Prostate gland (tissue), 2 donors: ENCODE data around the gene FTH1. TPM values are rescaled to one million over a fixed set of nuclear protein-coding genes. Genes with fewer than 3 reads are reported as not detected.

Source experiments
- DNase-seq: peaks from one replicate; pipeline ENCODE4 v3.0.0-alpha.2; 2019; ENCODE audit warnings: low spot score
- H3K27ac ChIP-seq, 2 donors: fragments of 200-600 bp; sonication (generic); 2 replicates each; pipeline ENCODE4 v1.5.1; 2017 to 2019
- H3K27me3 ChIP-seq: fragments of 200-600 bp; sonication (generic); replicated peaks from 2 replicates; pipeline ENCODE4 v1.5.1; 2019; ENCODE audit not compliant: insufficient read depth
- H3K36me3 ChIP-seq, 2 donors: fragments of 200-600 bp; sonication (generic); 1 replicate in 1 of 2; 2 replicates in 1 of 2; pipeline versions ENCODE4 v1.5.1 to v1.8.1; 2017 to 2019
- H3K4me1 ChIP-seq: fragments of 200-600 bp; sonication (generic); replicated peaks from 2 replicates; pipeline ENCODE4 v1.5.1; 2019
- H3K4me3 ChIP-seq, 2 donors: fragments of 200-600 bp; sonication (generic); 2 replicates each; pipeline ENCODE4 v1.5.1; 2017 to 2019
- H3K9me3 ChIP-seq: fragments of 200-600 bp; sonication (generic); 2 replicates; pipeline ENCODE4 v1.5.1; 2017
- POLR2A ChIP-seq: fragments of 450-650 bp; IDR thresholded peaks from one replicate; pipeline ENCODE4 v1.6.1; 2016; ENCODE audit warnings: antibody characterized with exemption, mild to moderate bottlenecking
- POLR2AphosphoS5 ChIP-seq: sonication (generic); formaldehyde crosslinking; IDR thresholded peaks from one replicate; pipeline ENCODE4 v1.6.1; 2017; ENCODE audit warnings: antibody characterized with exemption
- WGBS: methylation state at CpG from one replicate; pipeline ENCODE4 v1.1.5; 2018; 5-methylcytosine and 5-hydroxymethylcytosine counted together
- intact Hi-C: fragments of 100-400 bp; cut with DNase I; formaldehyde crosslinking; loops from one replicate; pipeline ENCODE4 v1.14.2; 2022
- total RNA-seq, 2 donors: library from RNA; depleted of rRNA; stranded (reverse); fragments of >200 nt; gene quantifications; one replicate each; pipeline ENCODE4 v1.1.0, GENCODE V29; 2016
- TF ChIP-seq, protein P1 (sequence below), 4 experiments: fragments of 200-600 bp in 2 of 4; fragments of 450-650 bp in 2 of 4; sonication (generic) in 2 of 4; IDR thresholded peaks; 1 replicate in 3 of 4; 2 replicates in 1 of 4; pipeline ENCODE4 v1.5.1; 2016 to 2019; ENCODE audit warnings: antibody characterized with exemption in 4 of 4, mild to moderate bottlenecking in 2 of 4, moderate library complexity in 2 of 4

FTH1 gene
- total RNA-seq, 2 donors from 2014 or later, result 1,344 to 1,560 TPM

DNA sequence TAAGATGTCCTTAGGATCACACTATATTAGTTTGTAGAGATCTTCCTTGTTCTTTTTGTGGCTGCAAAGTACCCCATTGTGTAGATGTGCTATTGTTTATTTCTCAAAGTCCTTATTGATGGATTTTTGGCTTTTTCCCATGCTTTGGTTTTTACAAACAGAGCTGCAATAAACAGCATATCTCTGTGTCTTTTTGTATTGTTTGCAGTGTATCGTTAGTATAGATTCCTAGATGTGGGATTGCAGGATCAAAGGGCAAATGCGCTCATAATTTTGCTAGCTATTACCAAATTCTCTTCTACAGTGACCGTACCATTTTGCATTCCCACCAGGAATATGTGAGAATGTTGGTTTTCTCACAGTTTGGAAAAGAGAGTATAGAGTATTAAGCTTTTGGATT is 27.5 kb upstream of the FTH1 start:
- no peaks in the 10 kb centered on the region for H3K36me3 ChIP-seq
- intact Hi-C loops, result no loop called here
- DNase-seq, result no peak
- H3K4me3 ChIP-seq, result no peak overlapping the region
- no peaks in the 10 kb centered on the region for H3K27me3 ChIP-seq
- H3K4me1 ChIP-seq, result no peaks in the 10 kb centered on the region
- no peak overlapping the region for H3K27ac ChIP-seq
- H3K9me3 ChIP-seq, result no peaks in the 10 kb centered on the region
- TF ChIP-seq POLR2A (no peak), POLR2AphosphoS5 (no peak)
- TF ChIP-seq, protein P1, sequence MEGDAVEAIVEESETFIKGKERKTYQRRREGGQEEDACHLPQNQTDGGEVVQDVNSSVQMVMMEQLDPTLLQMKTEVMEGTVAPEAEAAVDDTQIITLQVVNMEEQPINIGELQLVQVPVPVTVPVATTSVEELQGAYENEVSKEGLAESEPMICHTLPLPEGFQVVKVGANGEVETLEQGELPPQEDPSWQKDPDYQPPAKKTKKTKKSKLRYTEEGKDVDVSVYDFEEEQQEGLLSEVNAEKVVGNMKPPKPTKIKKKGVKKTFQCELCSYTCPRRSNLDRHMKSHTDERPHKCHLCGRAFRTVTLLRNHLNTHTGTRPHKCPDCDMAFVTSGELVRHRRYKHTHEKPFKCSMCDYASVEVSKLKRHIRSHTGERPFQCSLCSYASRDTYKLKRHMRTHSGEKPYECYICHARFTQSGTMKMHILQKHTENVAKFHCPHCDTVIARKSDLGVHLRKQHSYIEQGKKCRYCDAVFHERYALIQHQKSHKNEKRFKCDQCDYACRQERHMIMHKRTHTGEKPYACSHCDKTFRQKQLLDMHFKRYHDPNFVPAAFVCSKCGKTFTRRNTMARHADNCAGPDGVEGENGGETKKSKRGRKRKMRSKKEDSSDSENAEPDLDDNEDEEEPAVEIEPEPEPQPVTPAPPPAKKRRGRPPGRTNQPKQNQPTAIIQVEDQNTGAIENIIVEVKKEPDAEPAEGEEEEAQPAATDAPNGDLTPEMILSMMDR (IDR thresholded peaks at IDR 0.05), result no peak
- WGBS, result 70% methylated on average over 3 of the region's 3 CpGs

DNA sequence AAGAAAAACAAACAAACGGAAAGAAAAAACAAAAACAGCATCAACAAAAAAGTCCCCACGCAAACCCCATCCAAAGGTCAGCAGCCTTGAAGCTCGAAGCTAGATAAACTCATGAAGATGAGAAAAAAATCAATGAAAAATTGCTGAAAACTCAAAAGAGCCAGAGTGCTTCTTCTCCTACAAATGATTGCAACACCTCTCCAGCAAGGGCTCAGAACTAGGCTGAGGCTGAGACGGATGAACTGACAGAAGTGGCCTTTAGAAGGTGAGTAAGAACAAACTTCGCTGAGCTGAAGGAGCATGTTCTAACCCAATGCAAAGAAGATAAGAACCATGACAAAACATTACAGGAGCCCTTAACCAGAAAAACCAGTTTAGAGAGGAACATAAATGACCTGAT is 18.4 kb upstream of the FTH1 start:
- intact Hi-C loops, result no loop called here
- H3K27me3 ChIP-seq, result no peaks in the 10 kb centered on the region
- peak overlapping the region; percentile 19 to 28 for H3K27ac ChIP-seq
- DNase-seq, result no peak
- peak; percentile 68 for TF ChIP-seq POLR2AphosphoS5
- no peak for TF ChIP-seq POLR2A
- TF ChIP-seq, protein P1 (IDR thresholded peaks at IDR 0.05), result no peak
- no peaks in the 10 kb centered on the region for H3K36me3 ChIP-seq
- WGBS, result 70% methylated on average over 5 of the region's 5 CpGs
- H3K4me1 ChIP-seq, result no peaks in the 10 kb centered on the region
- H3K4me3 ChIP-seq, result no peak overlapping the region
- H3K9me3 ChIP-seq, result no peaks in the 10 kb centered on the region

DNA sequence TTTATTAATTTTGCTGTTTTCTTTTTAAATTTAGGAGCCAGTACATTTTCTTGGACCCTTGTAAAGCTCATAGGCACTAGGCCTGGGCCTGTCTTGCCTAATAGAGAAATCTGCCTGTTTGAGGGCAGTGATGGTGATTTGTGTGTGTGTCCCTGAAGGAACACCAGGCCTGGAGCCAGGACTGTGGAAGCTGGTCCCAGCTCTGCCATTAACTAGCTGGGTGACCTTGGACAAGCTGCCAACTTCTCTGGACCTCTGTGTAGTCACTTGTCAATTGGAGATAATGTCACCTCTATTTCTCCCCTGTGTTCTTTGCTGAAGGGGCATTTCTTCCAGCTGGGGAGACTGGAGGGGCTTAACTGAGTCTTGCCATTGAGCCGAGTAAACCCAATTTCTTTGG is 16.0 kb upstream of the FTH1 start:
- H3K27ac ChIP-seq, result no peak overlapping the region

DNA sequence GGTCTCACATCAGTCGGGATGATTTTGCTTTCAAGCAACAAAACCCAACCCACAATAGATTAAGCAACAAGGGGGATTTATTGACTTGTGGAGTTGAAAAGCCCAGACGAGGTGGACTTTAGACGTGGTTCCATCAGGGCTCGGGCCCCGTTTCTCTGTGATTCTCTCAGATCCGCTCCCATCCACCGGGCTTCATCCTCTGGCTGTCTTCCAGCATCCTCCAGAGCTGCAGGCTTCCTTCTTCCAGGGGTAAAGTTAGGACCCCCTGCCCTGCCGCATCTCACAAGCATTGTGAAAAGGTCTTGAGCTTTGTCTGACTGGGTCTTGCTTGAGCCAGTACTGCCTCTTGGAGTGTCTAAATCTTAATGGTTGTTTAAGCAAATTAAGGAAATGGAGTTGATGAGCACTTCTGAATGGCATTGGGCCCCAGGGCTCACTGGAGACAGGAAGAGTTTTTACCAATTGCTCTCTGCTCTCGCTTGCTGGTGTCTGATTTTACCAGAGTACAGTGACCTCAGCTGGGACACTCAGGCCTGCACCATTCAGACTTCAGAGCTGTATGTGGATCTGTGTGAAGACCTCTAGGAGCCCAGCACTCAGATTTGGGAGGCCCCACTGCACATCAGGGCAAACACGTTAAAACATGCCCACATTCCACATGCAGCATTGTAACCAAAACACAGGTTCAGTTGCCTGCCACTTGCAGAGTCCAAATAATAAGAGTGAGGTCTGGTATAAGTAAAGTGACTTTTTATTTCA is 13.5 kb upstream of the FTH1 start:
- Histone ChIP-seq H3K4me1 (peaks cover 2% of the 10 kb centered on the region), H3K27me3 (no peaks in the 10 kb centered on the region), H3K27ac (no peak overlapping the region), H3K9me3 (no peaks in the 10 kb centered on the region), H3K36me3 (no peaks in the 10 kb centered on the region), H3K4me3 (no peak overlapping the region)
- no peak for DNase-seq
- TF ChIP-seq, protein P1 (IDR thresholded peaks at IDR 0.05), result no peak
- TF ChIP-seq POLR2A (no peak), POLR2AphosphoS5 (no peak)
- 77% methylated on average over 10 of the region's 10 CpGs for WGBS
- intact Hi-C loops, result no loop called here

More for the DNA sequence above, 16.0 kb upstream of the FTH1 start:
- H3K4me3 ChIP-seq, result no peak overlapping the region
- TF ChIP-seq, protein P1 (IDR thresholded peaks at IDR 0.05), result no peak
- TF ChIP-seq POLR2A, result no peak
- no peak for TF ChIP-seq POLR2AphosphoS5
- intact Hi-C loops, result no loop called here
- 93% methylated on average over 1 of the region's 1 CpG for WGBS
- H3K27me3 ChIP-seq, result no peaks in the 10 kb centered on the region
- DNase-seq, result no peak
- H3K4me1 ChIP-seq, result no peaks in the 10 kb centered on the region
- H3K36me3 ChIP-seq, result no peaks in the 10 kb centered on the region
- H3K9me3 ChIP-seq, result no peaks in the 10 kb centered on the region
